ENCODE results near the gene DOCK3. TPM values are rescaled to one million over a fixed set of nuclear protein-coding genes. Genes with fewer than 3 reads are reported as not detected.
"Not testable (repeated sequence)": the region's sequence is repeated elsewhere in the genome, so short reads cannot be mapped to it uniquely, and the experiment has no call there.

The DOCK3 gene
- total RNA-seq, 1 experiment from 2014 or later, result 0.46 TPM

DNA sequence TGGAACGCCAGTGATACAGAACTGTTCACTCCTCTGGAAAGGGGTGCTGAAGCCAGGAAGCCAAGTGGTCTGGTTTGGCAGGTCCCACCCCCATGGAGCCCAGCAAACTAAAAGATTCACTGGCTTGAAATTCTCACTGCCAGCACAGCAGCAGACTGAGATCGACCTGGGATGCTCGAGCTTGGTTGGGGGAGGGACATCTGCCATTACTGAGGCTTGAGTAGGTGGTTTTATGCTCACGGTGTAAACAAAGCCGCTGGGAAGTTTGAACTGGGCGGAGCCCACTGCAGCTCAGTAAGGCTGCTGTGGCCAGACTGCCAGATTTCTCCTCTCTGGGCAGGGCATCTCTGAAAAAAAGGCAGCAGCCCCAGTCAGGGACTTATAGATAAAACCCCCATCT is 417.4 kb downstream of the DOCK3 start:
- not testable (repeated sequence) for DNase-seq (ENCODE audit: low read depth)

DNA sequence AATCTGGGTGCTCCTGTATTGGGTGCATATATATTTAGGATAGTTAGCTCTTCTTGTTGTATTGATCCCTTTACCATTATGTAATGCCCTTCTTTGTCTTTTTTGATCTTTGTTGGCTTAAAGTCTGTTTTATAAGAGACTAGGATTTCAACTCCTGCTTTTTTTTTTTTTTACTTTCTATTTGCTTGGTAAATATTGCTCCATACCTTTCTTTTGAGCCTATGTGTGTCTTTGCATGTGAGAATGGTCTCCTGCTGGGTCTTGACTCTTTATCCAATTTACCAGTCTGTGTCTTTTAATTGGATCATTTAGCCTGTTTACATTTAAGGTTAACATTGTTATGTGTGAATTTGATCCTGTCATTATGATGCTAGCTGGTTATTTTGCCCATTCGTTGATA is 420.1 kb downstream of the DOCK3 start:
- not testable (repeated sequence) for DNase-seq (ENCODE audit: low read depth)

DNA sequence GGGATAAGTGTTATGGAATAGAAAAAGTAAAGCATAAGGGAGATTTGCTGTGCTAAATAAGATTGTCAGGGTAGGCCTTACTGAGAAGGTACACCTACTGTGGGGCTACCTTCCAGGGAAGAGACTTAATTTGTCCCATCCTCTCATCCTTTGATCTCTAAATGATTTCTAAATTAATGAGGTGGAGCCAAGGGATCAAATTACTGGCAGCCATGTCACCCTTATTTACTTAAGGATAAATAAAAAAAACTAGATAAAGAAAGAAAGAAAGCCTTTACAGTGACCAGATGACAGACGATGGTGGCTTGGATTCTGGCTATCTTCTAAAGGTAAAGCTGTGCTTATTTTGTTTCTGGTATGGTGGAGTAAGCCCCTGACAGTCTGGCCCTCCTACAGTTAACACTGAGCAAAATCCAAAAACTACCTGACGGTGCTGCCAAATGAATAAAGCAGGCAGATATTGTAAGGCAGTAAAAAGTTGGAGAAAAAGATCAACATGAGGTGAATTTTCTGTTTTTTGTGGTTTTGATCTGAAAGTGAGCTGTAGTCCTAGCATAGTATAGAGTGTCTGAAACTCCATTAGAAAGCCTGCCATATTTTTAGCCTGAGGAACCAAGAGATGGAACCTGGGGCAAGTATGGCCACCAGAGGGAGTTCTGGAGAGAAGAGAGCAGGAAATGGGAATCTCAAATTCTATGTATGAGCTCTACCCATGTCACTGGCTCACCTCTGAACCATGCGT is 425.2 kb downstream of the DOCK3 start:
- peak; percentile 45 for DNase-seq (ENCODE audit: low read depth)

DNA sequence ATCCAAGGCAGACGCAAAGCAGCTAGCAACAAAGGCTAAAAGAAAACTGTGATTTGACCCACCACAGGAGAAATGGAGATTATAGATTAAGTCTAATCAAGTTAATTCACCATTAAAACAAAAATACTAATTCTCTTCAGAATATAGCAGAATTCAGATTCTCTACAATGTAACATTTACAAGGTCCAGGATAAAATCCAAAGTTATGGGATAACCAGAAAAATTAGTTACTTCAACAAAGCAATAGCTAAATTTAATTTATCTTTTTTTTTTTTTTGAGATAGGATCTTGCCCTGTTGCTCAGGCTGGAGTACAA is 425.8 kb downstream of the DOCK3 start:
- no peak for DNase-seq (ENCODE audit: low read depth)

DNA sequence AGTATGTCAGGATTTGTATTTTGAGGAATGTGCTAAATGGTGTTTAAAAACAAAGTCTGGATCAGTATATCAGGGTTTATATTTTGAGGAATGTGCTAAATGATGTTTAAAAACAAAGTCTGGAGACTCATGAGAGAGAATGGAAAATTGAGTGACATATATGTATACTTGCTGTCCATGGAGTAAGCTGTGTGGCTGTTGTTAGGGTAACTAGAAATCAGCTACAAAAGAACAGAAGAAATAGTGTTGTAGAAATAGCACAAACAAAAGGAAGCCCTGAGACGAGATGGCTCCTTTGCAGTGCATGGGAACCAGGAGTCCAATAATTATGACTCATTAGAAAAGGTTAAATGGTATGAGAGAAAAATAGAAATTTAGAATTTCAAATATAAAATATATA is 427.7 kb downstream of the DOCK3 start:
- no peak for DNase-seq (ENCODE audit: low read depth)

DNA sequence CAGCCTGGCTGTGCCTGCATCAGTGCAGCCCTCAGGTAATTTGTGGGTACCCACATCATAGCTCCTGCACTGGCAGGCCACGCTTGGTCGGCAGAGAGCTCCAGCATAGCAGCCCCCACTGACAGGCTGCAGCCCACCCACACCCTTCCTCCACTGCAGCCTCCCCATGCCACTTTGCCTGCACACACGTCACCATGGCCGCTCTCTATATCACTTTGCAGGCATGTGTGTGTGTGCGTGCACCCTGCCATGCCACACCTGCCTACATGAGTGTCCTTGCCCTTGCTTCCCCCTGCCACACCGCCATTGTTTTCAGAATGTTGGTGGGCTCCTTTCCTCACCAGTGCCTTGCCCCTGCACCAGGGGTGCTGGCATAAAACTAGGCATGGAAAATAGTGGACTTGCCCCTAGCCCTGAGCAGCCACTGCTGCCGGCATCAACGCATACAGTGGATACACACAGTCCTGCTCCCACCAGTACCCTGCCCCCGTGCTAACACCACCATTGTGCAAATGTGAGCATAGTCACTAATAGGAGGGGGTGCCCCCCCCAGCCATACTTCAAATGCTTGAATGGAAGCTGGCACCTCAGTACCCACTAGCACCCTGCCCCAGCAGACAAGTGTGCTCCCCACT is 431.6 kb downstream of the DOCK3 start:
- DNase-seq (ENCODE audit: low read depth), result no peak

DNA sequence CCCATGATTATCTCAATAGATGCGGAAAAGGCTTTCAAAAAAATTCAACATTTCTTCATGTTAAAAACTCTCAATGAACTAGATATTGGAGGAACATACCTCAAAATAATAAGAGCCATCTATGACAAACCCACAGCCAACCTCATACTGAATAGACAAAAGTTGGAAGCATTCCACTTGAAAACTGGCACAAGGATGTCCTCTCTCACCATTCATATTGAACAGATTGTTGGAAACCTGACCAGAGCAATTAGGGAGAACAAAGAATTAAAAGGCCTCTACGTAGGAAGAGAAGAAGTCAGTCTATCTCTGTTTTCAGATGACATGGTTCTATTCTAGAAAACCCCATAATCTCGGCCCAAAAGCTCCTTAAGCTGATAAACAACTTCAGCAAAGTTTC is 435.9 kb downstream of the DOCK3 start:
- DNase-seq (ENCODE audit: low read depth), result no peak

DNA sequence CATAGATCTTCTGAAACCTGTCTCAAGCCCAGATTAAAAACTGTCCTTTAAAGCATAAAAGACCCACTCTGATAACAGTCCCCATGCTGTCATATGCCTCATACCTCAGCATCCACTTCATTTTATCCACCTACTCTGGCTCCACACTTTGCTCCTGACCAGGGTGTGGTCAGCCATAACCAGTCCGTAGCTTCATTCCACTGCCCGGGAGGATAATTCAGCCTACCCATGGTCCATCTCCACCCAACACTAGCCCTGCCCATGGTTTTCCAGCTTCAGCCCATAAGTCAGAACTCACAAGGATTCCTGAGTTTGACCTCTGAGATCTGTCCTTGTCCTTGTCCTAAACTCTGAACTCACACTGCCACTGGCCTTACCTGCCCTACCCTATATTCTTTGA is 448.2 kb downstream of the DOCK3 start:
- DNase-seq (ENCODE audit: low read depth), result no peak

DNA sequence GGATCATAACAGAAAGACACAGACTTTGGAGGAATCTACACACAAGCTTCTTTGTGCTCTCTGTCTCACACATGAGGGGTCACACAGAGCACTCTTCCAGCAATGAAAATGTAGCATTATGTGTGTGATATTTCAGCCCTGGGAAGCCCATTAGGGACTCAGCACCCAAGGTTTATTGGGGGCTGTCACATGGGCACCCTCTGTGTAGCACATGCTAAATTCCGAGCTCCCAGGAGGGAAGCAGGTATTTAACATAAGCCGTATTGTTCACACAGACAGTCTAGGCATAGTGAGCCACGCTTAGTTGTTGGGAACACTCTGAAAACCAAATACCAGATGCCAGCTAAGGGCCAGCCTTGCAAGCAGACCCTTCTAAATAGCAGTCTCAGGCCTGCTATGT is 448.8 kb downstream of the DOCK3 start:
- no peak for DNase-seq (ENCODE audit: low read depth)

DNA sequence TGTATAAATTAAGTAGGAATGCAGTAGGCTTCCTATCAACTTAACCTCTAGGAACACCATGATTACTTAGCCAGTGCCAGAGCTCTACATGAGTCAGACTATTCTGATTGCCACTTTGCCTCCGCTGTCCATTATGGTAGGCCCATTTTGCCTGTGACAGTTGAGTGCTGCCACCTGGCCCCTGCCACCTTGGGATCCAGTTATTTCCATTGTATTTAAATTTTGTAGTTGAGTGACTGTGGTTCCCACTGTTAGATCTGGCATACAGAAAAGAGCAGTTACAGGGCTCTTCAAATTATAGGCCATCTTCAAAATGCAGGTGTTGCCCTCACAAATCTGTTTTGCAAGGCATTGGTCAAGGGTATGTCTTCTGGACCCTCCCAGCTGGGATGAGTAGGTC is 456.9 kb downstream of the DOCK3 start:
- not testable (repeated sequence) for DNase-seq (ENCODE audit: low read depth)

DNA sequence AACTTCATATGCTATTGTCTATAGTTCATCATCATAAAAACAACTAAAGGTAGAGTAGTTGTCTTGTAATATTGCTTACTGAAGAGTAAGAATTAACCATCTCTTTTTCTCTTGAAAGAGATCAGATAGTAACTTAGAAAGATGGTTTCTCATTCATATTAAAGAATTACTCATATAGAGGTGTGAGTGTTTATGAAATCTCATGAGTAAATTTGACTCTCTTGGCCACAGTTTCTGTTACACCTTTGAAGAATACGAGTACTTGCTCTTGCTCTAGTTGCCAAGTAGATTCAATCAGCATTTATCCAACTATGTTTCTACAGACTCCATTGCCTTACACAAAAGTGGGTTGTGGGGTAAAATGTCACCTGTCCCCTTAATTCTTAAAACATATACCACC is 463.0 kb downstream of the DOCK3 start:
- no peak for DNase-seq (ENCODE audit: low read depth)

DNA sequence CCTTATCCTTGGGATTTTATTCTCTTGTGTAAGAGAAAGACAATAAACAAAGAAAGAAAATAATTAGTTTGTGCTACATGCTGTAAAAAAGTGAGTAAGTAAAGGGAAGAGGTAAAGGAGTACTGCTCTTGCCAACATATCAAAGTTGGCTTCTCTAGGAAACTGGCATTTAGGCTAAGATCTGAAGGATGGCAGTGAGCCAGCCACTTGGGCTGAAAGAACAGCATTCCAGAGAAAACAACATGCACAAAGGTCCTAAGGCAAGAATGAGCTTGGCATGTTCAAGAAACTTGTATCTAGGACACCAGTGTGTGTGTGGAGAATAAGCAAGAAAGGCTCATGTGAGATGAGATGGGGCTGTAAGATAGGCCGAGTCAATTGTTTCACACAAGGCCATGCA is 464.9 kb downstream of the DOCK3 start:
- no peak for DNase-seq (ENCODE audit: low read depth)

DNA sequence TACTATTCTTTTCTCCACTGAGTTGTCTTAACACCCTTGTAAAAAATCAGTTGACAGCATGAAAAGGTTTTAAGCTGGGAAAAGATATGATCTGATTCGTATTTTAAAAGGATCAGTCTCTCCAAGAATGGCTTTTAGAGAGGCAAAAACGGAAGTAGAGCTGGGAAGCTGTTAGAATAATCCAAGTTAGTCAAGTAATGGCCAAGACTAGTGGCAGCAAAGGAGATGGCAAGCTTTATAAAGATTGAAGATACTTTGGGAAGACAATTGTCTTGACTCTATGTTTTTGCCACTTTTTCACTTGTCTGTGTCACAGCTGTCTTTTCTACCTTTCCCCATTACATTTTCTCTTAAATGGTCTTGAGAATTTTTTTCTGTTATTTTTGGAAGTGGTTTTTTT is 466.8 kb downstream of the DOCK3 start:
- DNase-seq (ENCODE audit: low read depth), result no peak

DNA sequence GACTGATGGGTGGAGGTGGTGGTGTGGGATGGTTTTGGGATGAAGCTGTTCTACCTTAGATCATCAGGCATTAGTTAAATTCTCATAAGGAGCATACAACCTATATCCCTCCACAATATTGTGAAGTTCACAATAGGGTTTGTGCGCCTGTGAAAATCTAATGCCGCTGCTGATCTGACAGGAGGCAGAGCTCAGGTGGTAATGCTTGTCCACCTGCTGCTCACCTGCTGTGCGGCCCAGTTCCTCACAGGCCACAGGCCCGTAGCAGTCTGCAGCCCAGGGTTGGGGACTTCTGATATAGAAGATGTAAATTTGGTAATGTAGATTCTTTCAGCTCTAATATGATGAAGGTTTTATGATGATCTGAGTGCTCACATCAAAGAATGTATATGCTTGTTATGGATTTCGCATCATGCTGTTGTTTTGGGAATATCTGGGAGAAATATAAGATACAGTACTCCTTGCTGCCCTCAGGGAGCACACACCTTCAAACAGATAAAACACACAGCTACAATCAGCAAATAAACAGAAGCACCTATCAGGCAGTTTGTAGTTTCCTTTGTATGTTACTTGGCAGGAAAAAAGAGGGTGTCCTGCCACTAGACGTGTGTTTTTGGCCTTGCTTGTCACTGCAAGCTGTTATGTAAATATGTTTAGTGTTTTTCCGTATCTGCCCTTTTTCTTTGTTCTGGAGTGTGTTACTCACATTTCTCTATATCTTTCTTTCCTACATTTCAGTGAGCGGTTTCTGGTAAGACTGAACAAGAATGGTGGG is 471.3 kb downstream of the DOCK3 start:
- no peak for DNase-seq (ENCODE audit: low read depth)

DNA sequence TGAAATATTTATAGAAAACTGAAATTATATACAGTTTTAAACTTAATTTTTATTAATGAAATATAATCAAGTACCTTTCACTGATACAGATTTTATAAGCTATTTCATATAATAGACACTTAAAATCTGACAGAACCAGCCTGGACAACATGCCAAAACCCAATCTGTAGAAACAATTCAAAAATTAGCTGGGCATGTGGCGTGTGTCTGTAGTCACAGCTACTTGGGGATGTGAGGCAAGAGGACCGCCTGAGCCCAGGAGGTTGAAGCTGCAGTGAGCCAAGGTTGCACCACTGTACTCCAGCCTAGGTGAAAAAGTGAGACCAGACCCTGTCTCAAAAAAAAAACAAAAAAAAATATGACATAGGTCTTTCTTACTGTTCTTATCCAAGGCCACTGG is 472.1 kb downstream of the DOCK3 start:
- no peak for DNase-seq (ENCODE audit: low read depth)

DNA sequence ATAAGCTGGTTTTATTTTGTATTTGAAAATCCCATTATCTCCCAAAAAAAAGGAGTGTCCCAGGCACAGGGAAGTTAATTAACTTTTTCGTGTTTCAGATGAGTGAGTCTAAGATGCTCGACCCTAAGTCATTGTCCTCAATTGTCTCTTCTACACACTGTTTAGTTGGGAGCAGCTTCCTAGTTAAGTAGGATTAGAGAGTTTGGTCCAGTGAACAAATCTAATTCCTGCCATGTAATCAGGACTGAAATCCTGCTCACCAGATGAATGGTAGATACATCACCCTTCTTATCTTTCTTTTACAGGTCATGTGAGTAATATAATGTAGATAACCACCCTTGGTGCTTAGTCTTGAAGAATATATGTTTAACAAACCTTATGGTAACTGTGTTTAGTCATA is 481.4 kb downstream of the DOCK3 start:
- no peak for DNase-seq (ENCODE audit: low read depth)

DNA sequence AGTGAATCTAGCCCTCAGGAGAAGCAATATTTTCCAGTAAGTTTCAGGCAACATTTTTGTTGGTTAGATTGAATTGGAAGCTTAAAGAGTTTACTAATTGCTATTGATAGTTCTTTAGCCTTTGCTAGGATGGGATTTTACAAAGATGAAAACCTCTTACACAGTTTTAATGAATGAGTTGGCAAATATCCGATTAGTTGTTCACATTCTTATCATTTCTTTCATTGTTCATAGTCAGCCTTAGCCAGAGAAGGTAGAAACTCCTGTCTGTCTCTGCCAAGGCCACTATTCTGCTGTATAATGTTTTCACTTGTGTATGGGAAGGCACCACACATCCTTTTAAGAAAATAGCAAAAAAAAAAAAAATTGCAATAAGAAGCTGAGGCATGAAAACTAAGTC is 488.3 kb downstream of the DOCK3 start:
- DNase-seq (ENCODE audit: low read depth), result no peak

DNA sequence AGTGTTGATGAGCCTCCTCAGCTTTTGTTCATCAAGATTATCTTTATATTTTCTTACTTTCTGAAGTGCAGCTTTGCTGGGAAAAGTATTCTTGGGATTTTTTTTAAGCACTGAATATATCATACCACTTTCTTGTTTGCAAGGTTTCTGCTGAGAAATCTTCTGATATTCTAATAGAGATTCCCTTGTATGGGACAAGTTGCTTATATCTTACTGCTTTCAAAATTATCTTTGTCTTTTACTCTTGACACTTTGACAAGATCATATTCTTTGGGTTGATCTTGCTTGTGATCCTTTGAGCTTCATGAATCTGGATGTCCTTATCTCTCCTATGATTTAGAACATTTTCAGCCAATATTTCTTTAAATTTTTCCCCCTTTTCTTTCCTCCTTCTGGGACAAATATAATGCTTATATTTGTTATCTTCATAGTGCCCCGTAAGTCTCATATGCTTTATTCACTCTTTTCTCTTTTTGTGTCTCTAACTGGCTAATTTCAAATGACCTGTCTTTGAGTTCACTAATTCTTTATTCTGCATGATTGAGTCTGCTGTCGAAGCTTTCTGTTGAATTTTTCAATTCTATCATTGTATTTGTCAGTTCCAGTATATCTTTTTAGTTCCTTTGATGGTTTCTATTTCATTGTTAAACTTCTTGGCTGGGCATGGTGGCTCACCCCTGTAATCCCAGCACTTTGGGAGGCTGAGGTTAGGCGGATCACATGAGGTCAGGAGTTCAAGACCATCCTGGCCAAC is 499.0 kb downstream of the DOCK3 start:
- no peak for DNase-seq (ENCODE audit: low read depth)

DNA sequence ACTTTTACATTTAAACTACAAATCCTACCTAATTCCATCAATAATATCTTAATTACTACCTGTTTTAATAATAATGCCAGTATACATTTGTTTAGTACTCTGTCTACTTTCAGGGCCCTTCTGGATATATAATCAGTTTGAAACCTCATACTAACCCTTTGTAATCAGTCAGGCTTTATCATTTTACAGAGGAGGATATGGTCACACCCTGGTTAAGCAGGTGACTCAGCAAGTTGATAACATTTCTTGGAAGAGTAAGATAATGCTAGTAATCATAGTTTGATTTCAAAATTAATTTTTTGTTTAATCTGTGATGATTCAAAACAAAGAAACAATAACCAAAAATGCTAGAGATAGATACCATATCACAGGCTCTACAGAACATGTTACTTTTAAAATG is 502.2 kb downstream of the DOCK3 start:
- no peak for DNase-seq (ENCODE audit: low read depth)

DNA sequence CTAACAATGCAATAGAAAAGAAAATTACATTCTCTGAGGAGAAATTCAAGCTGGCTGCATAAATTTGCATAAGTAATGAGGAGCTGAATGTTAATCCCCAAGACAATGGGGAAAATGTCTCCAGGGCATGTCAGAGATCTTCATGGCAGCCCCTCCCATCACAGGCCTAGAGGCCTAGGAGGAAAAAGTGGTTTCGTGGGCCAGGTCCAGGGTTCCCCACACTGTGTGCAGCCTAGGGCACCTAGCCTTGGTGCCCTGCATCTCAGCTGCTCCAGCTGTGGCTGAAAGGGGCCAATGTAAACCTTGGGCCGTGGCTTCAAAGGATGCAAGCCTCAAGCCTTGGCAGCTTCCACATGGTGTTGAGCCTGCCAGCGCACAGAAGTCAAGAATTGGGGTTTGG is 511.7 kb downstream of the DOCK3 start:
- not testable (repeated sequence) for DNase-seq (ENCODE audit: low read depth)

DNA sequence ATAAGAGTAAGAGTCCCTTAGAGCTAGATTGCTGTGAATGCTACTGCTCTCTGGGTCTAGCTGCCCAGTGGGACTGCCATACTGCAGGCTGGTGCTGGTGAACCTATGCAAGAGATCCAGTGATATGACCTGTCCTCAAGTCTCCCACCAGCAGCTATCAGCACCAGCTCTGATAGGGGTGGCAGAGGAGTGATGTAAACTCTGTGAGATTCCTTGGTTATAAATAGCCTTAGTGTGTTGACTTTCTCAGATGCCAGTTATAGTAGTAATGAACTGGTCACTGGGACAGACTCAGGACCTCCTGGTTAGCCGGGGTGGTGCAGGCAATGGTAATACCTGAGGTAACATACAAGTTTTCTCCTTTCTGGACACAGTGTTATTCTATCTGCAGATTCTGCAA is 515.5 kb downstream of the DOCK3 start:
- no peak for DNase-seq (ENCODE audit: low read depth)

DNA sequence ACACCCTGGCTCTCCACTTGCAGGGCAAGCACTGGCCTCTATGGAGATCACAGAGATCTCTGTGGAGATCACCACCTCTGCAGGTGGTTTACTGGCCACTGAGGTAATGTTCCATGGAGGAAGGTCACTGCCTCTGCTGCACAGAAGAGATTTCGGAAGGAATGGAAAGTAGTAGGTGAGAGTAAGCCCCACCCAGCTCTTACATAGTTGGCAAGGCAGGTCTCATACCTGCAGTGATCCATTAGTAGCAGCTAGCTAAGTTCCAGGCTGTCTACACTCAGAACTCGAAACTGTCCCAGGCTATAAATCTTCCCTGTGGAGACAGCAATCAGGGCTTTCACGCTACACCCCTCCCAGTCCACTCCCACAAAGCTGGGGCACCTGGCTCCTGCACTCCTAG is 516.1 kb downstream of the DOCK3 start:
- DNase-seq (ENCODE audit: low read depth), result no peak

Measured in LHCN-M2 (cell line).